Measurements from ENCODE around the gene C2CD3.

C2CD3 gene

GRCh38 chr11:74015919-74016684 is 154.7 kb downstream of the C2CD3 start:
- DNase-seq, result no peak

- DNase-seq, result no peak
Measured at GRCh38 chr11:74014880-74015279, 155.9 kb downstream of the C2CD3 start.

- no peak for DNase-seq
Measured at GRCh38 chr11:74013141-74013540, 157.7 kb downstream of the C2CD3 start.

GRCh38 chr11:74012074-74012809 is 158.6 kb downstream of the C2CD3 start:
- DNase-seq, result no peak

GRCh38 chr11:74011360-74012073 is 159.3 kb downstream of the C2CD3 start:
- DNase-seq, result no peak

GRCh38 chr11:74010306-74011300 is 160.2 kb downstream of the C2CD3 start:
- no peak for DNase-seq

- no peak for DNase-seq
Measured at GRCh38 chr11:74009675-74010305, 161.0 kb downstream of the C2CD3 start.

GRCh38 chr11:74009230-74009547 is 161.6 kb downstream of the C2CD3 start:
- DNase-seq, result no peak

- no peak for DNase-seq
Measured at GRCh38 chr11:74008373-74009229, 162.2 kb downstream of the C2CD3 start, which contains the start of gene UCP3. UCP3 (minus strand) TSS chr11:74009085; CDS start chr11:74007042, 2,043 bp downstream.

- no peak for DNase-seq
Measured at GRCh38 chr11:74007691-74008372, 163.0 kb downstream of the C2CD3 start.

- no peak for DNase-seq
Measured at GRCh38 chr11:74006743-74007304, 164.0 kb downstream of the C2CD3 start.

GRCh38 chr11:74005721-74006517 is 164.9 kb downstream of the C2CD3 start:
- no peak for DNase-seq

GRCh38 chr11:74004759-74005615 is 165.8 kb downstream of the C2CD3 start:
- no peak for DNase-seq

- DNase-seq, result no peak
Measured at GRCh38 chr11:74004046-74004695, 166.6 kb downstream of the C2CD3 start.

- DNase-seq, result no peak
Measured at GRCh38 chr11:74002832-74003231, 168.0 kb downstream of the C2CD3 start.

- DNase-seq, result no peak
Measured at GRCh38 chr11:74001822-74002286, 168.9 kb downstream of the C2CD3 start.
